Fibroblast of the aortic adventitia (primary cell): ENCODE data around the gene LCN6. TPM values are rescaled to one million over a fixed set of nuclear protein-coding genes. Genes with fewer than 3 reads are reported as not detected.
"Not testable (repeated sequence)": the region's sequence is repeated elsewhere in the genome, so short reads cannot be mapped to it uniquely, and the experiment has no call there.

Source experiments
- DNase-seq: peaks from one replicate; pipeline ENCODE4 v3.0.0-alpha.2; 2010; ENCODE audit warnings: low read depth
- H3K4me3 ChIP-seq: 2 replicates; pipeline ENCODE4 v1.5.1; 2011; ENCODE audit warnings: low read depth, mild to moderate bottlenecking, control low read depth, low read length, moderate library complexity
- total RNA-seq: library from RNA; depleted of rRNA; stranded (reverse); fragments of >200 nt; gene quantifications from 2 replicates; pipeline ENCODE4 v1.2.3, GENCODE V29; 2012; ENCODE audit warnings: low replicate concordance
- TF ChIP-seq, protein P1 (sequence below): IDR thresholded peaks from 2 replicates; pipeline ENCODE4 v1.5.1; 2011; ENCODE audit warnings: mild to moderate bottlenecking, low read length, control low read depth, inconsistent platforms; ENCODE audit not compliant: insufficient read depth

Gene LCN6
- total RNA-seq, 1 donor = not detected

- TF ChIP-seq, protein P1, sequence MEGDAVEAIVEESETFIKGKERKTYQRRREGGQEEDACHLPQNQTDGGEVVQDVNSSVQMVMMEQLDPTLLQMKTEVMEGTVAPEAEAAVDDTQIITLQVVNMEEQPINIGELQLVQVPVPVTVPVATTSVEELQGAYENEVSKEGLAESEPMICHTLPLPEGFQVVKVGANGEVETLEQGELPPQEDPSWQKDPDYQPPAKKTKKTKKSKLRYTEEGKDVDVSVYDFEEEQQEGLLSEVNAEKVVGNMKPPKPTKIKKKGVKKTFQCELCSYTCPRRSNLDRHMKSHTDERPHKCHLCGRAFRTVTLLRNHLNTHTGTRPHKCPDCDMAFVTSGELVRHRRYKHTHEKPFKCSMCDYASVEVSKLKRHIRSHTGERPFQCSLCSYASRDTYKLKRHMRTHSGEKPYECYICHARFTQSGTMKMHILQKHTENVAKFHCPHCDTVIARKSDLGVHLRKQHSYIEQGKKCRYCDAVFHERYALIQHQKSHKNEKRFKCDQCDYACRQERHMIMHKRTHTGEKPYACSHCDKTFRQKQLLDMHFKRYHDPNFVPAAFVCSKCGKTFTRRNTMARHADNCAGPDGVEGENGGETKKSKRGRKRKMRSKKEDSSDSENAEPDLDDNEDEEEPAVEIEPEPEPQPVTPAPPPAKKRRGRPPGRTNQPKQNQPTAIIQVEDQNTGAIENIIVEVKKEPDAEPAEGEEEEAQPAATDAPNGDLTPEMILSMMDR = no peak
- no peak for DNase-seq
- H3K4me3 ChIP-seq = peak overlapping the region; percentile 96
Observed at GRCh38 chr9:136792321-136793085, 44.2 kb upstream of the LCN6 start.

DNA sequence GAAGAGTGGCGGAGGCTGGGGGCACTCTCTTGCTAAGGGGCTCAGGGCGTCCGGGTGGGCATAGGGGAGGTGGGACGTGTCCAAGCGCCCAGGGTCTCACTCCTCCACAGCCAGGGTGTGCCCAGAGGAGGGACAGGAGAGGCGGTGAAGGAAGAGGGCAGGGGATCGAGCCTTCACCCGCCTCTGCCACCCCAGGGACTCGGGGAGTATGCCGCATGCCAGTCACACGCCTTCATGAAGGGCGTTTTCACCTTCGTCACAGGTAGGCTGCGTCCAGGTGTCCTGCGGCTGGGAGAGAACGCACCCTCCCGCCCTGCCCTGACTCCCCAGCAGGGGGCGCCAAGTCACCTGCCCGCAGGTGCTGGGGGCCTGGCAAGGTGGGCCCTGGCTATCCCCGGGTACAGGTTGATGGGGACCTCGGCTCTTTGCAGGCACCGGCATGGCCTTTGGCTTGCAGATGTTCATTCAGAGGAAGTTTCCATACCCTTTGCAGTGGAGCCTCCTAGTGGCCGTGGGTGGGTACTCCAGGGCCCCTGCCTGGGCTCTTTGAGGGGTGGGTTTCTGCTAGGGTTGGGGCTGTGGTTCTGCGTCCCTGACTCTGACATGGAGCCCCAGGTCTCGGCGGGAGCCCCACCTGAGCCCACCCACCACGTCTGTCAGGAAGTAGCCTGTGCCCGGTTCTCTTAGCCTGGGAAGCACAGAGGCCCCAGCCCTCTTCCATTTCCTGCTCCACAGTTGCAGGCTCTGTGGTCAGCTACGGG lies 43.4 kb upstream of the LCN6 start:
- DNase-seq = no peak
- H3K4me3 ChIP-seq = peak overlapping the region; percentile 96
- TF ChIP-seq, protein P1 = peak; percentile 82

GRCh38 chr9:136790640-136791515 lies 42.6 kb upstream of the LCN6 start, which contains the start of gene TMEM141:
Gene TMEM141 (plus strand): TSS chr9:136791344. CDS start chr9:136791371, 27 bp downstream.
- peak; percentile 99 for DNase-seq
- TF ChIP-seq, protein P1 = no peak
- peak within 1 kb of the TSS; percentile 96 for H3K4me3 ChIP-seq

GRCh38 chr9:136789523-136789937 lies 41.2 kb upstream of the LCN6 start:
- no peak for DNase-seq
- TF ChIP-seq, protein P1 = no peak
- no peak overlapping the region for H3K4me3 ChIP-seq

DNA sequence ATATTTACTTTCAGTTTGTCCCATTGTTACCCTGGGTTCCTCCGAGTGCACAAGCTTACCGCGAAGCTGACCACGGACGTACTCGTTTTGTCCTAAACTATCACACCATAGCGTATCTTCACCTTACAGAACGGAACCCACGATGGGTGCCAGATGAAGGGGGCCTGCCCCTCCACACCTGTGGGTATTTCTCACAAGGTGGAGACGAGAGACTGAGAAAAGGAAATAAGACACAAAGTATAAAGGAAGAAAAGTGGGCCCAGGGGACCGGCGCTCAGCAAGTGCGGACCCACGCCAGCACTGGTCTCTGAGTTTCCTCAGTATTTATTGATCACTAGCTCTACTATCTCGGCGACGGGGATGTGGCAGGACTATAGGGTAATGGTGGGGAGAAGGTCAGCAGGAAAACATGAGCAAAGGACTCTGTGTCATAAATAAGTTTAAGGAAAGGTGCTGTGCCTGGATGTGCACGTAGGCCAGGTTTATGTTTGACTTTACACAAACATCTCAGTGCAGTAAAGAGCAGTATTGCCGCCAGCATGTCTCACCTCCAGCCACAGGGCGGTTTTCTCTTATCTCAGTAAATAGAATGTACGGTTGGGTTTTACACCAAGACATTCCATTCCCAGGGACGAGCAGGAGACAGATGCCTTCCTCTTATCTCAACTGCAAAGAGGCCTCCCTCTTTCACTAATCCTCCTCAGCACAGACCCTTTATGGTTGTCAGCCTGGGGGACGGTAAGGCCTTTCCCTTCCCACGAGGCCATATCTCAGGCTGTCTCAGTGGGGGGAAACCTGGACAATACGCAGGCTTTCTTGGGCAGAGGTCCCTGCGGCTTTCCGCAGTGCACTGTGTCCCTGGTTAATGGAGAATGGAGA lies 40.6 kb upstream of the LCN6 start:
- not testable (repeated sequence) for H3K4me3 ChIP-seq, DNase-seq

GRCh38 chr9:136787690-136788400 lies 39.5 kb upstream of the LCN6 start:
- TF ChIP-seq, protein P1 = peak; percentile 72
- H3K4me3 ChIP-seq = no peak overlapping the region
- DNase-seq = peak; percentile 67

GRCh38 chr9:136786983-136787382 lies 38.7 kb upstream of the LCN6 start:
- DNase-seq, H3K4me3 ChIP-seq: not testable (repeated sequence)
